Measurements from ENCODE around the gene AGER. TPM values are rescaled to one million over a fixed set of nuclear protein-coding genes. Genes with fewer than 3 reads are reported as not detected.

Gene AGER
- total RNA-seq, 1 donor from 2014 or later, result 1,590 TPM

GRCh38 chr6:32139590-32139989 is 44.5 kb downstream of the AGER start:
- Histone ChIP-seq H3K27ac (no peak overlapping the region), H3K4me3 (no peak overlapping the region), H3K9me3 (no peaks in the 10 kb centered on the region), H3K36me3 (no peaks in the 10 kb centered on the region), H3K4me1 (no peaks in the 10 kb centered on the region), H3K27me3 (peaks cover 3% of the 10 kb centered on the region)
- TF ChIP-seq, protein P1, sequence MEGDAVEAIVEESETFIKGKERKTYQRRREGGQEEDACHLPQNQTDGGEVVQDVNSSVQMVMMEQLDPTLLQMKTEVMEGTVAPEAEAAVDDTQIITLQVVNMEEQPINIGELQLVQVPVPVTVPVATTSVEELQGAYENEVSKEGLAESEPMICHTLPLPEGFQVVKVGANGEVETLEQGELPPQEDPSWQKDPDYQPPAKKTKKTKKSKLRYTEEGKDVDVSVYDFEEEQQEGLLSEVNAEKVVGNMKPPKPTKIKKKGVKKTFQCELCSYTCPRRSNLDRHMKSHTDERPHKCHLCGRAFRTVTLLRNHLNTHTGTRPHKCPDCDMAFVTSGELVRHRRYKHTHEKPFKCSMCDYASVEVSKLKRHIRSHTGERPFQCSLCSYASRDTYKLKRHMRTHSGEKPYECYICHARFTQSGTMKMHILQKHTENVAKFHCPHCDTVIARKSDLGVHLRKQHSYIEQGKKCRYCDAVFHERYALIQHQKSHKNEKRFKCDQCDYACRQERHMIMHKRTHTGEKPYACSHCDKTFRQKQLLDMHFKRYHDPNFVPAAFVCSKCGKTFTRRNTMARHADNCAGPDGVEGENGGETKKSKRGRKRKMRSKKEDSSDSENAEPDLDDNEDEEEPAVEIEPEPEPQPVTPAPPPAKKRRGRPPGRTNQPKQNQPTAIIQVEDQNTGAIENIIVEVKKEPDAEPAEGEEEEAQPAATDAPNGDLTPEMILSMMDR (IDR thresholded peaks at IDR 0.05), result no peak
- DNase-seq, result no peak
- intact Hi-C loops (cut with DNase I), result no loop called here
- ATAC-seq, result no peak

GRCh38 chr6:32137454-32137853 is 46.6 kb downstream of the AGER start:
- TF ChIP-seq, protein P1 (IDR thresholded peaks at IDR 0.05), result no peak
- intact Hi-C loops (cut with DNase I), result no loop called here
- H3K27ac ChIP-seq, result no peak overlapping the region
- H3K4me3 ChIP-seq, result no peak overlapping the region
- no peak for DNase-seq
- H3K36me3 ChIP-seq, result no peaks in the 10 kb centered on the region
- peaks cover 3% of the 10 kb centered on the region for H3K27me3 ChIP-seq
- no peaks in the 10 kb centered on the region for H3K9me3 ChIP-seq
- no peak for ATAC-seq
- H3K4me1 ChIP-seq, result no peaks in the 10 kb centered on the region

DNA sequence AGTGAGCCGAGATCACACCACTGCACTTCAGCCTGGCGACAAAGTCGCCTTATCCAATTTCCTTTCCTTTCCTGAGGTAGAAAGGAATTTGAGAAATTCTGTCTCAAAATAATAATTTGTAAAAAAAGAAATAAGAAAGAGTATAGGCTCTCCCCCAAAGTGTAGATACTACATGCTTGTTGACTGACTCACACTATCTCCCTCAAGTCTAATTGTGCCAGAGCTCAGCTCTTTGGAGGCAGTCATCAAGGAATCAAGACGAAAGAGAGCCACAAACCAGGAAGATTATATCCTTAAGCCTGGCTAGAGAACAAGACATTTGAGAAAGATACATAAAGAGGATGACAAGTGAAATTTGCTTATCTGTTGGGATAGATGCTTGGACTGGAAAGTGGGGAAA is 50.3 kb downstream of the AGER start:
- H3K4me1 ChIP-seq, result peaks cover 9% of the 10 kb centered on the region
- intact Hi-C loops (cut with DNase I), result no loop called here
- DNase-seq (no peak), ATAC-seq (no peak)
- no peak overlapping the region for H3K4me3 ChIP-seq
- TF ChIP-seq, protein P1 (IDR thresholded peaks at IDR 0.05), result no peak
- H3K9me3 ChIP-seq, result no peaks in the 10 kb centered on the region
- no peaks in the 10 kb centered on the region for H3K36me3 ChIP-seq
- H3K27ac ChIP-seq, result no peak overlapping the region
- no peaks in the 10 kb centered on the region for H3K27me3 ChIP-seq

GRCh38 chr6:32132110-32132509 is 51.9 kb downstream of the AGER start:
- Histone ChIP-seq H3K4me3 (no peak overlapping the region), H3K27me3 (no peaks in the 10 kb centered on the region), H3K36me3 (no peaks in the 10 kb centered on the region), H3K9me3 (no peaks in the 10 kb centered on the region), H3K4me1 (peaks cover 18% of the 10 kb centered on the region), H3K27ac (no peak overlapping the region)
- intact Hi-C loops (cut with DNase I), result no loop called here
- no peak for DNase-seq
- no peak for ATAC-seq
- TF ChIP-seq, protein P1 (IDR thresholded peaks at IDR 0.05), result no peak

GRCh38 chr6:32131439-32131948 is 52.6 kb downstream of the AGER start:
- Histone ChIP-seq H3K9me3 (no peaks in the 10 kb centered on the region), H3K27me3 (no peaks in the 10 kb centered on the region), H3K4me3 (no peak overlapping the region), H3K36me3 (peaks cover 3% of the 10 kb centered on the region), H3K27ac (no peak overlapping the region), H3K4me1 (peaks cover 24% of the 10 kb centered on the region)
- no peak for DNase-seq
- intact Hi-C loops (cut with DNase I), result no loop called here
- ATAC-seq, result no peak
- TF ChIP-seq, protein P1 (IDR thresholded peaks at IDR 0.05), result no peak

Small RNA genes within 50 kb of the gene (microRNA-seq; reads per million reads assigned to microRNA genes)
- gene MIR6721 (ENCODE audit: borderline microRNAs expressed) (0.50 reads per million), gene MIR6833 (ENCODE audit: borderline microRNAs expressed) (not detected)

Other genes with a start within 250 kb of the AGER start
- gene CFB, start 238.2 kb downstream of the AGER start, total RNA-seq, result 74.9 TPM
- 43.9 TPM for gene NELFE, start 225.3 kb downstream of the AGER start, total RNA-seq
- gene SKIC2, start 225.1 kb downstream of the AGER start, total RNA-seq, result 58.8 TPM
- gene DXO, start 212.1 kb downstream of the AGER start, total RNA-seq, result 20.5 TPM
- gene C4A, start 202.2 kb downstream of the AGER start, total RNA-seq, result 200 TPM
- 166 TPM for gene C4B, start 169.5 kb downstream of the AGER start, total RNA-seq
- gene CYP21A2, start 145.8 kb downstream of the AGER start, total RNA-seq, result 0.61 TPM
- 162 TPM for gene TNXB, start 74.9 kb downstream of the AGER start, total RNA-seq
- gene ATF6B, start 56.0 kb downstream of the AGER start, total RNA-seq, result 78.1 TPM
- 4.3 TPM for gene FKBPL, start 54.0 kb downstream of the AGER start, total RNA-seq
- gene PRRT1, start 32.3 kb downstream of the AGER start, total RNA-seq, result 1.4 TPM
- 19.2 TPM for gene PPT2, start 30.1 kb downstream of the AGER start, total RNA-seq
- gene EGFL8, start 19.7 kb downstream of the AGER start, total RNA-seq, result 14.5 TPM
- 53.0 TPM for gene AGPAT1, start 8.2 kb downstream of the AGER start, total RNA-seq
- 44.6 TPM for gene RNF5, start 5.8 kb downstream of the AGER start, total RNA-seq
- gene PBX2, start 5.9 kb upstream of the AGER start, total RNA-seq, result 100 TPM
- 51.9 TPM for gene GPSM3, start 8.4 kb upstream of the AGER start, total RNA-seq
- 78.7 TPM for gene NOTCH4, start 39.8 kb upstream of the AGER start, total RNA-seq
- gene TSBP1, start 187.7 kb upstream of the AGER start, total RNA-seq, result not detected
- not detected for gene BTNL2, start 222.9 kb upstream of the AGER start, total RNA-seq

All from upper lobe of right lung (tissue), 1 donor.